ENCODE results near the gene TPBGL. TPM values are rescaled to one million over a fixed set of nuclear protein-coding genes. Genes with fewer than 3 reads are reported as not detected.

TPBGL gene
- polyA plus RNA-seq, 6 donors from 2014 or later, result not detected

GRCh38 chr11:75263944-75264349 lies 23.4 kb downstream of the TPBGL start:
- peaks cover 0 to 2% (median 0%) of the 10 kb centered on the region in 7 donors for H3K9me3 Mint-ChIP-seq
- H3K27ac Mint-ChIP-seq, result peak overlapping the region in 4 of 6 donors; percentile 1 to 59 (median 16)
- ATAC-seq (ENCODE audit: low read depth in 2 of 2) (peak; percentile 63 to 65), DNase-seq (no peak)
- H3K4me3 Mint-ChIP-seq, result peak overlapping the region in 3 of 8 donors; percentile 2 to 49 (median 12)
- H3K4me1 Mint-ChIP-seq, result peaks cover 28 to 47% (median 30%) of the 10 kb centered on the region in 3 donors
- peaks cover 0 to 3% (median 0%) of the 10 kb centered on the region in 3 donors for H3K27me3 Mint-ChIP-seq
- H3K36me3 Mint-ChIP-seq, result no peaks in the 10 kb centered on the region

GRCh38 chr11:75264356-75264755 lies 23.8 kb downstream of the TPBGL start:
- Mint-ChIP-seq H3K27me3 (peaks cover 0 to 3% (median 0%) of the 10 kb centered on the region in 3 donors), H3K4me1 (peaks cover 28 to 47% (median 30%) of the 10 kb centered on the region in 3 donors), H3K27ac (peak overlapping the region in 3 of 6 donors; percentile 29 to 70 (median 59)), H3K4me3 (peak overlapping the region in 3 of 8 donors; percentile 2 to 49 (median 12)), H3K9me3 (peaks cover 0 to 2% (median 0%) of the 10 kb centered on the region in 7 donors), H3K36me3 (no peaks in the 10 kb centered on the region)
- DNase-seq, result no peak
- no peak for ATAC-seq (ENCODE audit: low read depth in 2 of 2)

GRCh38 chr11:75264971-75265370 lies 24.4 kb downstream of the TPBGL start:
- H3K27me3 Mint-ChIP-seq, result no peaks in the 10 kb centered on the region

GRCh38 chr11:75265851-75266531 lies 25.4 kb downstream of the TPBGL start:
- Mint-ChIP-seq H3K4me1 (peaks cover 26 to 38% (median 27%) of the 10 kb centered on the region in 3 donors), H3K27me3 (no peaks in the 10 kb centered on the region), H3K36me3 (no peaks in the 10 kb centered on the region), H3K27ac (peak overlapping the region in 3 of 6 donors; percentile 9 to 92 (median 44)), H3K4me3 (peak overlapping the region in 1 of 8 donors; percentile 84), H3K9me3 (peaks cover 0 to 2% (median 0%) of the 10 kb centered on the region in 7 donors)
- DNase-seq (no peak), ATAC-seq (ENCODE audit: low read depth in 2 of 2) (peak in 1 of 2 donors; percentile 12)

More at GRCh38 chr11:75264971-75265370, 24.4 kb downstream of the TPBGL start:
- ATAC-seq (ENCODE audit: low read depth in 2 of 2), result no peak
- no peaks in the 10 kb centered on the region for H3K36me3 Mint-ChIP-seq
- H3K27ac Mint-ChIP-seq, result peak overlapping the region in 3 of 6 donors; percentile 52 to 70 (median 59)
- peak overlapping the region in 1 of 8 donors; percentile 6 for H3K4me3 Mint-ChIP-seq
- no peak for DNase-seq
- H3K4me1 Mint-ChIP-seq, result peaks cover 25 to 47% (median 30%) of the 10 kb centered on the region in 3 donors
- H3K9me3 Mint-ChIP-seq, result peaks cover 0 to 2% (median 0%) of the 10 kb centered on the region in 7 donors

GRCh38 chr11:75267171-75267970 lies 26.8 kb downstream of the TPBGL start:
- Mint-ChIP-seq H3K9me3 (peaks cover 0 to 2% (median 0%) of the 10 kb centered on the region in 7 donors), H3K4me1 (peaks cover 27 to 29% (median 27%) of the 10 kb centered on the region in 3 donors), H3K36me3 (no peaks in the 10 kb centered on the region), H3K4me3 (no peak overlapping the region), H3K27me3 (no peaks in the 10 kb centered on the region), H3K27ac (peak overlapping the region in 2 of 6 donors; percentile 37 to 53)
- DNase-seq (no peak), ATAC-seq (ENCODE audit: low read depth in 2 of 2) (no peak)

- peaks cover 0 to 2% (median 0%) of the 10 kb centered on the region in 7 donors for H3K9me3 Mint-ChIP-seq
- H3K27ac Mint-ChIP-seq, result no peak overlapping the region
- DNase-seq (no peak), ATAC-seq (ENCODE audit: low read depth in 2 of 2) (no peak)
- peaks cover 22 to 27% (median 24%) of the 10 kb centered on the region in 3 donors for H3K4me1 Mint-ChIP-seq
- no peak overlapping the region for H3K4me3 Mint-ChIP-seq
- H3K36me3 Mint-ChIP-seq, result no peaks in the 10 kb centered on the region
- H3K27me3 Mint-ChIP-seq, result no peaks in the 10 kb centered on the region
Measured at GRCh38 chr11:75268626-75269366, 28.2 kb downstream of the TPBGL start.

GRCh38 chr11:75269367-75269660 lies 28.7 kb downstream of the TPBGL start:
- no peaks in the 10 kb centered on the region for H3K36me3 Mint-ChIP-seq
- no peak for ATAC-seq (ENCODE audit: low read depth in 2 of 2)
- H3K4me1 Mint-ChIP-seq, result peaks cover 20 to 22% (median 21%) of the 10 kb centered on the region in 3 donors
- peak overlapping the region in 1 of 6 donors; percentile 66 for H3K27ac Mint-ChIP-seq
- no peak overlapping the region for H3K4me3 Mint-ChIP-seq
- no peaks in the 10 kb centered on the region for H3K27me3 Mint-ChIP-seq
- no peak for DNase-seq
- peaks cover 0 to 2% (median 0%) of the 10 kb centered on the region in 7 donors for H3K9me3 Mint-ChIP-seq

- DNase-seq (no peak), ATAC-seq (ENCODE audit: low read depth in 2 of 2) (no peak)
- H3K27ac Mint-ChIP-seq, result no peak overlapping the region
- H3K4me1 Mint-ChIP-seq, result peaks cover 15 to 17% (median 16%) of the 10 kb centered on the region in 3 donors
- H3K36me3 Mint-ChIP-seq, result no peaks in the 10 kb centered on the region
- H3K27me3 Mint-ChIP-seq, result no peaks in the 10 kb centered on the region
- peaks cover 0 to 2% (median 0%) of the 10 kb centered on the region in 7 donors for H3K9me3 Mint-ChIP-seq
- no peak overlapping the region for H3K4me3 Mint-ChIP-seq
Measured at GRCh38 chr11:75269896-75270295, 29.3 kb downstream of the TPBGL start.

GRCh38 chr11:75270896-75271418 lies 30.4 kb downstream of the TPBGL start:
- DNase-seq, result no peak
- Mint-ChIP-seq H3K9me3 (peaks cover 0 to 2% (median 0%) of the 10 kb centered on the region in 7 donors), H3K27me3 (no peaks in the 10 kb centered on the region), H3K4me1 (peaks cover 20 to 22% (median 22%) of the 10 kb centered on the region in 3 donors), H3K27ac (peak overlapping the region in 2 of 6 donors; percentile 22 to 74), H3K4me3 (no peak overlapping the region), H3K36me3 (no peaks in the 10 kb centered on the region)
- no peak for ATAC-seq (ENCODE audit: low read depth in 2 of 2)

- Mint-ChIP-seq H3K4me1 (peaks cover 25 to 30% (median 26%) of the 10 kb centered on the region in 3 donors), H3K27me3 (no peaks in the 10 kb centered on the region), H3K4me3 (no peak overlapping the region), H3K36me3 (no peaks in the 10 kb centered on the region), H3K9me3 (peaks cover 0 to 2% (median 0%) of the 10 kb centered on the region in 7 donors), H3K27ac (peak overlapping the region in 1 of 6 donors; percentile 74)
- DNase-seq (no peak), ATAC-seq (ENCODE audit: low read depth in 2 of 2) (no peak)
Measured at GRCh38 chr11:75271730-75272129, 31.2 kb downstream of the TPBGL start.

- Mint-ChIP-seq H3K4me1 (peaks cover 25 to 30% (median 28%) of the 10 kb centered on the region in 3 donors), H3K9me3 (no peaks in the 10 kb centered on the region), H3K4me3 (peak overlapping the region in 3 of 8 donors; percentile 3 to 21 (median 15)), H3K27me3 (no peaks in the 10 kb centered on the region), H3K36me3 (no peaks in the 10 kb centered on the region), H3K27ac (peak overlapping the region in 2 of 6 donors; percentile 8 to 93)
- ATAC-seq (ENCODE audit: low read depth in 2 of 2) (no peak), DNase-seq (no peak)
Measured at GRCh38 chr11:75272391-75272790, 31.8 kb downstream of the TPBGL start.

GRCh38 chr11:75272821-75273301 lies 32.3 kb downstream of the TPBGL start:
- Mint-ChIP-seq H3K9me3 (no peaks in the 10 kb centered on the region), H3K36me3 (no peaks in the 10 kb centered on the region), H3K27me3 (no peaks in the 10 kb centered on the region), H3K27ac (peak overlapping the region in 3 of 6 donors; percentile 8 to 93 (median 65)), H3K4me1 (peaks cover 25 to 30% (median 28%) of the 10 kb centered on the region in 3 donors), H3K4me3 (peak overlapping the region in 3 of 8 donors; percentile 3 to 53 (median 15))
- DNase-seq (no peak), ATAC-seq (ENCODE audit: low read depth in 2 of 2) (no peak)
